ENCODE data around the gene ADAMTS8.

- TF ChIP-seq CTCF (IDR thresholded peaks at IDR 0.05) = no peak
- no peak for TF ChIP-seq POLR2A (IDR thresholded peaks at IDR 0.05)
Observed at GRCh38 chr11:130413405-130414106, 14.9 kb downstream of the ADAMTS8 start.

Data from thyroid gland (tissue), 4 donors.